Measurements from ENCODE around the gene MGLL.

Gene MGLL

GRCh38 chr3:127685708-127686511 is 136.4 kb downstream of the MGLL start:
- no peak for DNase-seq

- no peak for DNase-seq
These were observed 137.2 kb downstream of the MGLL start for GRCh38 chr3:127684871-127685707.

GRCh38 chr3:127682561-127682960 is 139.8 kb downstream of the MGLL start:
- DNase-seq, result no peak

GRCh38 chr3:127682175-127682554 is 140.2 kb downstream of the MGLL start:
- DNase-seq, result peak in 1 of 2 donors; percentile 24

- DNase-seq, result no peak
These were observed 141.5 kb downstream of the MGLL start for GRCh38 chr3:127680798-127681221.

- no peak for DNase-seq
These were observed 142.1 kb downstream of the MGLL start for GRCh38 chr3:127680146-127680661.

GRCh38 chr3:127679534-127680145 is 142.7 kb downstream of the MGLL start:
- no peak for DNase-seq

GRCh38 chr3:127678611-127679533 is 143.4 kb downstream of the MGLL start:
- peak; percentile 15 to 48 for DNase-seq

GRCh38 chr3:127678315-127678599 is 144.1 kb downstream of the MGLL start:
- no peak for DNase-seq

GRCh38 chr3:127677541-127678314 is 144.6 kb downstream of the MGLL start:
- no peak for DNase-seq

- no peak for DNase-seq
These were observed 145.4 kb downstream of the MGLL start for GRCh38 chr3:127676921-127677351.

- no peak for DNase-seq
These were observed 145.9 kb downstream of the MGLL start for GRCh38 chr3:127676456-127676855.

GRCh38 chr3:127675651-127676391 is 146.5 kb downstream of the MGLL start:
- DNase-seq, result no peak

- no peak for DNase-seq
These were observed 147.5 kb downstream of the MGLL start for GRCh38 chr3:127674790-127675189.

- DNase-seq, result no peak
These were observed 148.1 kb downstream of the MGLL start for GRCh38 chr3:127674101-127674721.

- peak in 1 of 2 donors; percentile 9 for DNase-seq
These were observed 148.9 kb downstream of the MGLL start for GRCh38 chr3:127673191-127674100.

GRCh38 chr3:127672429-127673190 is 149.7 kb downstream of the MGLL start, which contains the start of gene ABTB1:
Gene ABTB1, plus strand, starts transcription at chr3:127672952. Its CDS starts 74 bp downstream, at chr3:127673026.
- DNase-seq, result peak; percentile 74 to 88

Measured in inflammatory macrophage (primary cell).